ENCODE results near the gene ECM2.

The ECM2 gene

DNA sequence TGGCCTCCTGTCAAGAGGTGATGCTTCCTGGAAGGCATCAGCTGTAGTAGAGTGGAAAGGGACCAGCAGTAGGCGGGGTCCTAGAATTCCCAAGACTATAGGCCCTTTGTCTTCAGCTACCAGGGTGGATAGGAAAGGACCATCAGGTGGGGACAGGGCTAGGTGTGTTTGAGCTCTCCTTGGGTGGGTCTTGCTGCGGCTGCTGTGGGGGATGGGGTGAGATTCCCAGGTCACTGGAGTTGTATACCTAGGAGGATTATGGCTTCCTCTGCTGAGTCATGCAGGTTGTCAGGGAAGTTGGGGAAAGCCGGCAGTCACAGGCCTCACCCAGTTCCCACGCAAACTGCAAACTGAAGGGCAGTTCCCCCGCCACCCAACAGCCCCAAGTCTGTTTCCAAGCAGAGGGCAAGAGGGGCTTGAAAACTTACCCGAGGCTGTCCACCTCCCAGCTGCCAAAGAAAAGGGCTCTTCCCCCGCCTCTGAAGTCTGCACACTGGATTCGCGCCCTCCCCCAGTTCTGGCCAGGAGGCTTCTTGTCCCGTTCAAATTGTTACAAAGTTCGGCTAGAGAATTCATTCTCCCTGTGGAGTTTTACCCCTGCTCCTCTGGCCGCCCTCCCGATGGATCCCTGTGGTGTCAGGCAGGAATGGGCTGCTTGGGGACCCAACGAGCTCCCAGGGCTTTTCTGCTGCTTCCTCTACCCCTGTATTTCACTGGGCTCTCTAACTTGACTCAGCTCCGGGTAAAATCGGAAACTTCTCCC, 23.0 kb upstream of the ECM2 start:
- H3K9me3 ChIP-seq (ENCODE audit: control insufficient read depth, low read length): no peaks in the 10 kb centered on the region
- H3K27me3 ChIP-seq (replicated peaks; ENCODE audit: control insufficient read depth, insufficient read depth, low read length, poor library complexity, severe bottlenecking): no peaks in the 10 kb centered on the region
- H3K27ac ChIP-seq (ENCODE audit: insufficient read depth, low read length, poor library complexity, severe bottlenecking): no peak overlapping the region
- no peaks in the 10 kb centered on the region for H3K4me1 ChIP-seq (ENCODE audit: control insufficient read depth, insufficient read depth, low read length, poor library complexity, severe bottlenecking)
- no peak for DNase-seq
- H3K4me3 ChIP-seq (ENCODE audit: insufficient read depth, low read depth, low read length, poor library complexity, severe bottlenecking): no peak overlapping the region
- no peaks in the 10 kb centered on the region for H3K36me3 ChIP-seq (ENCODE audit: control insufficient read depth, insufficient read depth, low read length)

GRCh38 chr9:92550765-92551164, 15.0 kb upstream of the ECM2 start:
- H3K9me3 ChIP-seq (ENCODE audit: control insufficient read depth, low read length): no peaks in the 10 kb centered on the region
- no peaks in the 10 kb centered on the region for H3K27me3 ChIP-seq (replicated peaks; ENCODE audit: control insufficient read depth, insufficient read depth, low read length, poor library complexity, severe bottlenecking)
- H3K4me3 ChIP-seq (ENCODE audit: insufficient read depth, low read depth, low read length, poor library complexity, severe bottlenecking): no peak overlapping the region
- no peak for DNase-seq
- no peaks in the 10 kb centered on the region for H3K36me3 ChIP-seq (ENCODE audit: control insufficient read depth, insufficient read depth, low read length)
- H3K4me1 ChIP-seq (ENCODE audit: control insufficient read depth, insufficient read depth, low read length, poor library complexity, severe bottlenecking): no peaks in the 10 kb centered on the region
- no peak overlapping the region for H3K27ac ChIP-seq (ENCODE audit: insufficient read depth, low read length, poor library complexity, severe bottlenecking)

GRCh38 chr9:92547356-92547755, 11.6 kb upstream of the ECM2 start:
- no peaks in the 10 kb centered on the region for H3K4me1 ChIP-seq (ENCODE audit: control insufficient read depth, insufficient read depth, low read length, poor library complexity, severe bottlenecking)
- no peak overlapping the region for H3K4me3 ChIP-seq (ENCODE audit: insufficient read depth, low read depth, low read length, poor library complexity, severe bottlenecking)
- DNase-seq: no peak

DNA sequence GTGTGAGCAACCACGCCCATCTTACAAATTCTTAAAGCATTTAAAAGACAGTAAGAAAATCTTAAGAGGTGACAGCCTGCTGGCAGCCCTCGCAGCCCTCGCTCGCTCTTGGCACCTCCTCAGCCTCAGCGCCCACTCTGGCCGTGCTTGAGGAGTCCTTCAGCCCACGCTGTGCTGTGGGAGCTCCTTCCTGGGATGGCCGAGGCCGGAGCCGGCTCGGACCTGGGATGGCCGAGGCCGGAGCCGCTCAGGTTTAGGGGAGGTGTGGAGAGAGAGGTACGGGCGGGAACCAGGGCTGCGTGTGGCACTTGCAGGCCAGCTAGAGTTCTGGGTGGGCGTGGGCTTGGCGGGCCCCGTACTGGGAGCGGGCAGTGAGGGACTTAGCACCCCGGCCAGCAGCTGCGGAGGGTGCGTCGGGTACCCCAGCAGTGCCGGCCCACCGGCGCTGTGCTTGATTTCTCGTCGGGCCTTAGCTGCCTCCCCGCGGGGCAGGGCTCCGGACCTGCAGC, 9.3 kb upstream of the ECM2 start:
- DNase-seq: no peak
- Histone ChIP-seq H3K27me3 (replicated peaks; ENCODE audit: control insufficient read depth, insufficient read depth, low read length, poor library complexity, severe bottlenecking) (no peaks in the 10 kb centered on the region), H3K4me1 (ENCODE audit: control insufficient read depth, insufficient read depth, low read length, poor library complexity, severe bottlenecking) (no peaks in the 10 kb centered on the region), H3K4me3 (ENCODE audit: insufficient read depth, low read depth, low read length, poor library complexity, severe bottlenecking) (no peak overlapping the region), H3K36me3 (ENCODE audit: control insufficient read depth, insufficient read depth, low read length) (no peaks in the 10 kb centered on the region), H3K27ac (ENCODE audit: insufficient read depth, low read length, poor library complexity, severe bottlenecking) (no peak overlapping the region), H3K9me3 (ENCODE audit: control insufficient read depth, low read length) (no peaks in the 10 kb centered on the region)

More at GRCh38 chr9:92547356-92547755, 11.6 kb upstream of the ECM2 start:
- no peaks in the 10 kb centered on the region for H3K9me3 ChIP-seq (ENCODE audit: control insufficient read depth, low read length)
- no peaks in the 10 kb centered on the region for H3K27me3 ChIP-seq (replicated peaks; ENCODE audit: control insufficient read depth, insufficient read depth, low read length, poor library complexity, severe bottlenecking)
- no peaks in the 10 kb centered on the region for H3K36me3 ChIP-seq (ENCODE audit: control insufficient read depth, insufficient read depth, low read length)
- H3K27ac ChIP-seq (ENCODE audit: insufficient read depth, low read length, poor library complexity, severe bottlenecking): no peak overlapping the region

DNA sequence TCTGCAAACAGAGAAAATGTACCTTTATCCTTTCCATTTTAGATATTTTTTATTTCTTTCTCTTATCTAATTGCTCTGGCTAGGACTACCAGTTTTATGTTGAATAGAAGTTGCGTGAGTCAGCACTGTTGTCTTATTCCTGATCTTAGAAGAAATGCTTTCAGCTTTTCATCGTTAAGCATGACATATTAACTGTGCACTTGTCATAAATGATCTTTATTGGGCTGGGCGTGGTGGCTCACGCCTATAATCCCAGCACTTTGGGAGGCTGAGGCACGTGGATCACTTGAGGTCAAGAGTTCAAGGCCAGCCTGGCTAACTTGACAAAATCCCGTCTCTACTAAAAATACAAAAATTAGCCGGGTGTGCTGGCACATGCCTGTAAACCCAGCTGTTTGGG, 8.2 kb upstream of the ECM2 start:
- no peaks in the 10 kb centered on the region for H3K27me3 ChIP-seq (replicated peaks; ENCODE audit: control insufficient read depth, insufficient read depth, low read length, poor library complexity, severe bottlenecking)
- no peak for DNase-seq
- H3K27ac ChIP-seq (ENCODE audit: insufficient read depth, low read length, poor library complexity, severe bottlenecking): no peak overlapping the region
- H3K9me3 ChIP-seq (ENCODE audit: control insufficient read depth, low read length): no peaks in the 10 kb centered on the region
- H3K36me3 ChIP-seq (ENCODE audit: control insufficient read depth, insufficient read depth, low read length): no peaks in the 10 kb centered on the region
- H3K4me3 ChIP-seq (ENCODE audit: insufficient read depth, low read depth, low read length, poor library complexity, severe bottlenecking): no peak overlapping the region
- H3K4me1 ChIP-seq (ENCODE audit: control insufficient read depth, insufficient read depth, low read length, poor library complexity, severe bottlenecking): no peaks in the 10 kb centered on the region

- H3K4me3 ChIP-seq (ENCODE audit: insufficient read depth, low read depth, low read length, poor library complexity, severe bottlenecking): no peak overlapping the region
- no peaks in the 10 kb centered on the region for H3K36me3 ChIP-seq (ENCODE audit: control insufficient read depth, insufficient read depth, low read length)
- no peaks in the 10 kb centered on the region for H3K9me3 ChIP-seq (ENCODE audit: control insufficient read depth, low read length)
- no peak overlapping the region for H3K27ac ChIP-seq (ENCODE audit: insufficient read depth, low read length, poor library complexity, severe bottlenecking)
- no peak for DNase-seq
- no peaks in the 10 kb centered on the region for H3K27me3 ChIP-seq (replicated peaks; ENCODE audit: control insufficient read depth, insufficient read depth, low read length, poor library complexity, severe bottlenecking)
- H3K4me1 ChIP-seq (ENCODE audit: control insufficient read depth, insufficient read depth, low read length, poor library complexity, severe bottlenecking): no peaks in the 10 kb centered on the region
Observed at GRCh38 chr9:92538541-92538940, 2.8 kb upstream of the ECM2 start.

DNA sequence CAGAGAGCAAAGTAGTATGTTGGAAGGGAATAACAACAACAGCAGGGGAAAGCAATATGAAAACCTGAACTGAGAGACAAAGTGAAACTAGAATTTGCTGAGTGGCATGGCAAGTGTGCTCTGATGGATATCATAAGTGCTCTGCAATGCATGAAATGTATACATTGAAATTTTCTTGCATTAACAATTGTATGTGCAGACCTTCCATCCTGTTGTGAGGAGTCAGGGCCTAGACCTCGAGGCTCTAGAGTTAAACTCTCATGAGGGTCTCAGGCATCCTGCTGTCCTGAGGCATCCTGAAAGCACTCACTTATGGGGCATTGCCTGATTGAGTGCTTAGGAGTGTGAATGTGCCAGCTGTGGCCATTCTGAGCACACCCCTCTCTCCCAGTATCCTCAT, 1.1 kb downstream of the ECM2 start:
- no peaks in the 10 kb centered on the region for H3K4me1 ChIP-seq (ENCODE audit: control insufficient read depth, insufficient read depth, low read length, poor library complexity, severe bottlenecking)
- no peak for DNase-seq
- no peak overlapping the region for H3K27ac ChIP-seq (ENCODE audit: insufficient read depth, low read length, poor library complexity, severe bottlenecking)
- H3K9me3 ChIP-seq (ENCODE audit: control insufficient read depth, low read length): no peaks in the 10 kb centered on the region
- no peaks in the 10 kb centered on the region for H3K27me3 ChIP-seq (replicated peaks; ENCODE audit: control insufficient read depth, insufficient read depth, low read length, poor library complexity, severe bottlenecking)
- H3K36me3 ChIP-seq (ENCODE audit: control insufficient read depth, insufficient read depth, low read length): no peaks in the 10 kb centered on the region
- no peak overlapping the region for H3K4me3 ChIP-seq (ENCODE audit: insufficient read depth, low read depth, low read length, poor library complexity, severe bottlenecking)

- H3K9me3 ChIP-seq (ENCODE audit: control insufficient read depth, low read length): no peaks in the 10 kb centered on the region
- no peaks in the 10 kb centered on the region for H3K27me3 ChIP-seq (replicated peaks; ENCODE audit: control insufficient read depth, insufficient read depth, low read length, poor library complexity, severe bottlenecking)
- no peak overlapping the region for H3K4me3 ChIP-seq (ENCODE audit: insufficient read depth, low read depth, low read length, poor library complexity, severe bottlenecking)
- no peaks in the 10 kb centered on the region for H3K36me3 ChIP-seq (ENCODE audit: control insufficient read depth, insufficient read depth, low read length)
- DNase-seq: no peak
- no peak overlapping the region for H3K27ac ChIP-seq (ENCODE audit: insufficient read depth, low read length, poor library complexity, severe bottlenecking)
- no peaks in the 10 kb centered on the region for H3K4me1 ChIP-seq (ENCODE audit: control insufficient read depth, insufficient read depth, low read length, poor library complexity, severe bottlenecking)
Observed at GRCh38 chr9:92534204-92534603, 1.6 kb downstream of the ECM2 start.

DNA sequence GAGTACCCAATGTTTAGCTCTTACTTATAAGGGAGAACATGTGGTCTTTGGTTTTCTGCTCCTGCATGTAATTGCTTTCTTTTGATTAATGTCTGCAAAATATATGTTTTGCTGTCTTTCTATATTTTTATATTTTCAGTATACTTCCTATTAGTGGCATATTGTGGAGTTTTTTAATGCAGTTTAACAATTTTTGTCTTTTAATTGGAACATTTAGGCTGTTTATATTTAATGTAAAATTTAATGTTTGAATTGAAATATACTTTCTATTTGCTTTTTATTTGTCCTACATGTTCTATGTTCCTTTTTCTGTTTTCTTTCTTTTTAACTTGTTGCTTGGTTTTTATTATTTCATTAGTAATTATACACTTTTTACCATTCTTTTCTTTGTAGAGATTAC, 4.9 kb downstream of the ECM2 start:
- no peak overlapping the region for H3K4me3 ChIP-seq (ENCODE audit: insufficient read depth, low read depth, low read length, poor library complexity, severe bottlenecking)
- no peaks in the 10 kb centered on the region for H3K4me1 ChIP-seq (ENCODE audit: control insufficient read depth, insufficient read depth, low read length, poor library complexity, severe bottlenecking)
- H3K36me3 ChIP-seq (ENCODE audit: control insufficient read depth, insufficient read depth, low read length): no peaks in the 10 kb centered on the region
- H3K27me3 ChIP-seq (replicated peaks; ENCODE audit: control insufficient read depth, insufficient read depth, low read length, poor library complexity, severe bottlenecking): no peaks in the 10 kb centered on the region
- H3K27ac ChIP-seq (ENCODE audit: insufficient read depth, low read length, poor library complexity, severe bottlenecking): no peak overlapping the region
- no peak for DNase-seq
- H3K9me3 ChIP-seq (ENCODE audit: control insufficient read depth, low read length): no peaks in the 10 kb centered on the region

- no peaks in the 10 kb centered on the region for H3K9me3 ChIP-seq (ENCODE audit: control insufficient read depth, low read length)
- no peak overlapping the region for H3K27ac ChIP-seq (ENCODE audit: insufficient read depth, low read length, poor library complexity, severe bottlenecking)
- no peak overlapping the region for H3K4me3 ChIP-seq (ENCODE audit: insufficient read depth, low read depth, low read length, poor library complexity, severe bottlenecking)
- H3K27me3 ChIP-seq (replicated peaks; ENCODE audit: control insufficient read depth, insufficient read depth, low read length, poor library complexity, severe bottlenecking): no peaks in the 10 kb centered on the region
- no peak for DNase-seq
- no peaks in the 10 kb centered on the region for H3K4me1 ChIP-seq (ENCODE audit: control insufficient read depth, insufficient read depth, low read length, poor library complexity, severe bottlenecking)
- no peaks in the 10 kb centered on the region for H3K36me3 ChIP-seq (ENCODE audit: control insufficient read depth, insufficient read depth, low read length)
Observed at GRCh38 chr9:92529124-92529523, 6.7 kb downstream of the ECM2 start.
